ENCODE results near the gene TMEM51. TPM values are rescaled to one million over a fixed set of nuclear protein-coding genes. Genes with fewer than 3 reads are reported as not detected.
"Not testable (repeated sequence)": the region's sequence is repeated elsewhere in the genome, so short reads cannot be mapped to it uniquely, and the experiment has no call there.

The TMEM51 gene
- total RNA-seq, 3 donors from 2014 or later = 0.27 TPM; not detected in 2

GRCh38 chr1:15173863-15174614 lies 20.5 kb downstream of the TMEM51 start:
- Mint-ChIP-seq H3K9me3 (peaks cover 9% of the 10 kb centered on the region), H3K4me1 (ENCODE audit: low read depth) (peaks cover 12% of the 10 kb centered on the region), H3K4me3 (no peak overlapping the region), H3K36me3 (ENCODE audit: insufficient read depth) (no peaks in the 10 kb centered on the region), H3K27me3 (ENCODE audit: low read depth) (peaks cover 21% of the 10 kb centered on the region)
- no peak for ATAC-seq
- DNase-seq = no peak

GRCh38 chr1:15174615-15174983 lies 21.1 kb downstream of the TMEM51 start:
- DNase-seq (no peak), ATAC-seq (no peak)
- H3K4me1 Mint-ChIP-seq (ENCODE audit: low read depth) = peaks cover 12% of the 10 kb centered on the region
- H3K9me3 Mint-ChIP-seq = peaks cover 9% of the 10 kb centered on the region
- no peaks in the 10 kb centered on the region for H3K36me3 Mint-ChIP-seq (ENCODE audit: insufficient read depth)
- H3K27me3 Mint-ChIP-seq (ENCODE audit: low read depth) = peaks cover 24% of the 10 kb centered on the region
- H3K4me3 Mint-ChIP-seq = no peak overlapping the region

DNA sequence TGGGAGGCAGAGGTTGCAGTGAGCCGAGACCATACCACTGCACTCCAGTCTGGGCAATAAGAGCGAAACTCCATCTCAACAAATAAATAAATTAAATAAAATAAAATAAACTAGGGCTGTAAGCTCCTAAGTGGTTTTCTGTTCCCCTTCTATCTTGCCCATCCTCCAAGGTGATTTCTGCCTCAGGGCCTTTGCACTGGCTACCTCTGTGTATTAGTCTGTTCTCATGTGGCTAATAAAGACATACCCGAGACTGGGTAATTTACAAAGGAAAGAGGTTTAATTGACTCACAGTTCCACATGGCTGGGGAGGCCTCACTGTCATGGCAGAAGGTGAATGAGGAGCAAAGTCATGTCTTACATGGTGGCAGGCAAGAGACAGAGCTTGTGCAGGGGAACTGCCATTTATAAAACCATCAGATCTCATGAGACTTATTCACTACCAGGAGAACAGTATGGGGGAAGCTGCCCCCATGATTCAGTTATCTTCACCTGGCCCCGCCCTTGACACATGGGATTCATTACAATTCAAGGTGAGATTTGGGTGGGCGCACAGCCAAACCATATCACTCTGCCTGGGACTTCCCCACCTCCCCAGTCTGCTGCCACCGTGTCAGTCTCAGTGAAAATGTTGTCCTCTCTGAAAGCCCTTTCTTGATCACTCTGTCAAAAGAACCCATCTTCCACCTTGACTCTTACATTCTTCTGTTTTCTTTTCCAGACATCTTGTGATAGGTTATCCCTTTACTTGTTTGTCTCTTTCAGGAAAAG lies 22.0 kb downstream of the TMEM51 start:
- H3K9me3 Mint-ChIP-seq; ATAC-seq; H3K4me3 Mint-ChIP-seq; H3K36me3 Mint-ChIP-seq (ENCODE audit: insufficient read depth); DNase-seq: not testable (repeated sequence)
- peaks cover 12% of the 10 kb centered on the region for H3K4me1 Mint-ChIP-seq (ENCODE audit: low read depth)
- peaks cover 24% of the 10 kb centered on the region for H3K27me3 Mint-ChIP-seq (ENCODE audit: low read depth)

DNA sequence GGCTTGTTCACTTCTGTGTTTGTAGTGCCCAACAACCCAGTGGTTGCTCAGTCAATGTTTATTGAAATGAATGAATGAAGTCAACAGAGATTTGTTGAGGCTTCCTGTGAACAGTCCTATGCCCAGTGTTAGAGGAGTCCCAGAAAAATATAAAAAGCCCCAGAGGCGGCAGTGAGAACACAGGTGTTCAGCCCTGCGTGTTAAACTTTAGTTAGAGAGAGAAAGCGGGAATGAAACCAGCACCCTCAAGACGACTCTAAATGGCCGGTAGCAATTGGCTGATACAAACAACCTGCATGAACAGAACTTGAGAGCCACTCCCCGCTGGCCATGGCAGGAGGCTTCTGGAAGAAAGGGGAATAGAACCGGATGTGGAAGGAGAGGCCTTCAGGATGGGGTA lies 22.6 kb downstream of the TMEM51 start:
- DNase-seq (no peak), ATAC-seq (no peak)
- H3K4me3 Mint-ChIP-seq = no peak overlapping the region
- no peaks in the 10 kb centered on the region for H3K36me3 Mint-ChIP-seq (ENCODE audit: insufficient read depth)
- peaks cover 22% of the 10 kb centered on the region for H3K27me3 Mint-ChIP-seq (ENCODE audit: low read depth)
- peaks cover 9% of the 10 kb centered on the region for H3K9me3 Mint-ChIP-seq
- peaks cover 12% of the 10 kb centered on the region for H3K4me1 Mint-ChIP-seq (ENCODE audit: low read depth)

DNA sequence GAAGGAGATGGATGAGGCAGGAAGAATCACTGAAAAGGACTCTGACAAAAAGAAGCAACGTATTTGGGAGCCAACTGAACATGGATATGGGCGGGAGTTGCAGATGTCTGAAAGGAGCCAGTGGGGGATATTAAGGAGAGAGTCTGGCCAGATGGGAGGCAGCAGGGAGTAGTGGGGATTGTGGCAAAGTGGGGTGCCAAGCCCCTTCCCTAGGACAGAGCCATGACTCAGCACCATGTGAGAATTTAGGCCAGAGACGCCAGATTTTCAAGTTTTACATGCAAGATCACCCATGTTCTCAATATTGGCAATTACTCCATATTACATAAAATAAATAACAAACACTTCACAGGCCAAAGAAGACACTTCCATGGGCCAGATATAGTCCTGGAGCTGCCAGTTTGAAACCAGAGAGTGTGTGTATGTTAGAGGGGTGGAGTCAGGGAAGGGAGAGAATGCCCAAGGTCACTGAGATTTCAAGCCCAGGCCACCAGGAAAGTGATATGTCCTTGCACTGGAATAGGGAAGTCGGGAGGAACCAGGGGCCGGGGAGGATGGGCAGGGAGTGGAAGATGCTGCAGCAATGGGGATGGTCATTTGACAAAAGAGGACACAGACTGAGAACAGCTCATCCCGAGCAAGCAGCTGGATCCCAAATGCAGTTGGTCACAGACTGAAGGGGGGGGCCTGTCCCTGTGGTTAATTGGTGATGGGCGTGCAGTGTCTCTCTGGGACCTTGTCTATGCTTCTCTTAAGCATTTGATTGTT lies 23.5 kb downstream of the TMEM51 start:
- no peak for ATAC-seq
- DNase-seq = no peak
- Mint-ChIP-seq H3K4me3 (no peak overlapping the region), H3K27me3 (ENCODE audit: low read depth) (peaks cover 22% of the 10 kb centered on the region), H3K9me3 (peaks cover 9% of the 10 kb centered on the region), H3K36me3 (ENCODE audit: insufficient read depth) (no peaks in the 10 kb centered on the region), H3K4me1 (ENCODE audit: low read depth) (peaks cover 12% of the 10 kb centered on the region)

GRCh38 chr1:15177710-15178166 lies 24.2 kb downstream of the TMEM51 start:
- H3K4me1 Mint-ChIP-seq (ENCODE audit: low read depth) = peaks cover 9% of the 10 kb centered on the region
- no peaks in the 10 kb centered on the region for H3K36me3 Mint-ChIP-seq (ENCODE audit: insufficient read depth)
- no peak overlapping the region for H3K4me3 Mint-ChIP-seq
- peaks cover 9% of the 10 kb centered on the region for H3K9me3 Mint-ChIP-seq
- DNase-seq (no peak), ATAC-seq (no peak)
- peaks cover 24% of the 10 kb centered on the region for H3K27me3 Mint-ChIP-seq (ENCODE audit: low read depth)

GRCh38 chr1:15178571-15179484 lies 25.3 kb downstream of the TMEM51 start:
- peaks cover 9% of the 10 kb centered on the region for H3K9me3 Mint-ChIP-seq
- DNase-seq (no peak), ATAC-seq (no peak)
- H3K4me1 Mint-ChIP-seq (ENCODE audit: low read depth) = peaks cover 9% of the 10 kb centered on the region
- peaks cover 31% of the 10 kb centered on the region for H3K27me3 Mint-ChIP-seq (ENCODE audit: low read depth)
- H3K36me3 Mint-ChIP-seq (ENCODE audit: insufficient read depth) = no peaks in the 10 kb centered on the region
- no peak overlapping the region for H3K4me3 Mint-ChIP-seq

DNA sequence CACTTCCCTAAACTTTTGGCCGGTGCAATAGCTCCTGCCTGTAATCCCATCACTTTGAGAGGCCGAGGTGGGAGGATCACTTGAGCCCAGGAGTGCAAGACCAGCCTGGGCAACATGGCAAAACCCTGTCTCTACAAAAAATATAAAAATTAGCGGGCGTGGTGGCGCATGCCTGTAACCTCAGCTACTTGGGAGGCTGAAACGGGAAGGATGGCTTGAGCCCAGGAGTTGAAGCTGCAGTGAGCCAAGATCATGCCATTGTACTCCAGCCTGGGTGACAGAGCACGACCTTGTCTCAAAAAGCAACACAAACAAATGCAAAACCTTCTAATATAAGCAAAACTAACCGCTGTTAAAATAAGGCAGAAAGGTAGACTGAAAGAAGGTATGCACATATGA lies 25.9 kb downstream of the TMEM51 start:
- ATAC-seq (no peak), DNase-seq (no peak)
- peaks cover 9% of the 10 kb centered on the region for H3K9me3 Mint-ChIP-seq
- H3K36me3 Mint-ChIP-seq (ENCODE audit: insufficient read depth) = no peaks in the 10 kb centered on the region
- H3K27me3 Mint-ChIP-seq (ENCODE audit: low read depth) = peaks cover 35% of the 10 kb centered on the region
- H3K4me3 Mint-ChIP-seq = no peak overlapping the region
- peaks cover 5% of the 10 kb centered on the region for H3K4me1 Mint-ChIP-seq (ENCODE audit: low read depth)

DNA sequence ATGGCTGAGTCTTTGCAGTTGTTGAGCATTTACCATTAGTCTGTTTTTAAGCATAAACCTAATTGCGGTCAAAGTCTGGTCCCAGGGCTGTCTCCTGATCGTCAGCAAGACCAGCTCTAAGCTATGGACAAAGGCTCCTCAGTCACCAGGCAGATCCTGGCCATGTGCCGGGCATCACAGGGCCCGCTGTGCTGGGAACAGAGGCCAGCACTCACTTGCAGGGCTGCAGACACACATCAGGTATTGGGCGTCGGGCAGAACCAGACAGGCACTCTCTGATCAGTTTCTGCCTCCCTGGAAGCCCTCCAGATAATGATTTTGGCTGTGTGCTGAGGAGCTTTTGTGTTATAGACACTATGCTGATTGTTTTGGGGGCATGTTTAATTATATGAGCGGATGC lies 26.6 kb downstream of the TMEM51 start:
- Mint-ChIP-seq H3K9me3 (peaks cover 9% of the 10 kb centered on the region), H3K27me3 (ENCODE audit: low read depth) (peaks cover 37% of the 10 kb centered on the region), H3K4me1 (ENCODE audit: low read depth) (peaks cover 2% of the 10 kb centered on the region), H3K4me3 (no peak overlapping the region), H3K36me3 (ENCODE audit: insufficient read depth) (no peaks in the 10 kb centered on the region)
- ATAC-seq = no peak
- no peak for DNase-seq

- Mint-ChIP-seq H3K36me3 (ENCODE audit: insufficient read depth) (no peaks in the 10 kb centered on the region), H3K9me3 (peaks cover 1% of the 10 kb centered on the region), H3K4me1 (ENCODE audit: low read depth) (no peaks in the 10 kb centered on the region), H3K4me3 (no peak overlapping the region), H3K27me3 (ENCODE audit: low read depth) (peaks cover 44% of the 10 kb centered on the region)
- DNase-seq (no peak), ATAC-seq (no peak)
Observed at GRCh38 chr1:15180945-15181523, 27.5 kb downstream of the TMEM51 start.

GRCh38 chr1:15181564-15181963 lies 28.0 kb downstream of the TMEM51 start:
- DNase-seq (no peak), ATAC-seq (no peak)
- Mint-ChIP-seq H3K27me3 (ENCODE audit: low read depth) (peaks cover 47% of the 10 kb centered on the region), H3K9me3 (no peaks in the 10 kb centered on the region), H3K4me1 (ENCODE audit: low read depth) (no peaks in the 10 kb centered on the region), H3K4me3 (no peak overlapping the region), H3K36me3 (ENCODE audit: insufficient read depth) (no peaks in the 10 kb centered on the region)

GRCh38 chr1:15184436-15185241 lies 31.1 kb downstream of the TMEM51 start:
- DNase-seq (no peak), ATAC-seq (no peak)
- H3K4me1 Mint-ChIP-seq (ENCODE audit: low read depth) = no peaks in the 10 kb centered on the region
- no peaks in the 10 kb centered on the region for H3K36me3 Mint-ChIP-seq (ENCODE audit: insufficient read depth)
- H3K9me3 Mint-ChIP-seq = no peaks in the 10 kb centered on the region
- peaks cover 37% of the 10 kb centered on the region for H3K27me3 Mint-ChIP-seq (ENCODE audit: low read depth)
- H3K4me3 Mint-ChIP-seq = no peak overlapping the region

DNA sequence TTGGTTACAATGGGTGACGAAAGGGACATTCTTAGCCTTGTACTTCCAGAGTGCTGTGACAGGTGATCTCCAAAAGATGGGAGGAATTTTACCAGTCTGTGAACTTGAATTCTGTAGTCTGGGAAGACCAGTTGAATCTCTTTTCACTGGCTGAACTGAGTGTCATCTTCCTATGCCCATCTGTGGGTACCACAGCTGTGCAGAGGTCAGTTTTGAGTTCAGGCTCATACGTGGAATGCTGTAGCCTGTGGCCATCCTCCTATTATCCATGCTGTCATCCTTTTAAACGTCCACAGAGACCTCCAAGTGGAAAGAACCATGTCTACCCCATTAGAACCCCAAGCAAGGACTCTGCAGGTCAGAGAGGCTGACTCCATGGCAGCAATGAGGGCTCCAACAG lies 32.1 kb downstream of the TMEM51 start:
- ATAC-seq (no peak), DNase-seq (no peak)
- H3K9me3 Mint-ChIP-seq = no peaks in the 10 kb centered on the region
- H3K27me3 Mint-ChIP-seq (ENCODE audit: low read depth) = peaks cover 37% of the 10 kb centered on the region
- H3K4me3 Mint-ChIP-seq = no peak overlapping the region
- no peaks in the 10 kb centered on the region for H3K4me1 Mint-ChIP-seq (ENCODE audit: low read depth)
- H3K36me3 Mint-ChIP-seq (ENCODE audit: insufficient read depth) = no peaks in the 10 kb centered on the region
